ELR (cell line): ENCODE measurements around the gene TMC4.
"Not testable (repeated sequence)": the region's sequence is repeated elsewhere in the genome, so short reads cannot be mapped to it uniquely, and the experiment has no call there.

ENCODE experiments used
- DNase-seq: peaks from one replicate; pipeline ENCODE4 v3.0.0-alpha.2; 2015; ENCODE audit warnings: low read depth

The TMC4 gene

DNA sequence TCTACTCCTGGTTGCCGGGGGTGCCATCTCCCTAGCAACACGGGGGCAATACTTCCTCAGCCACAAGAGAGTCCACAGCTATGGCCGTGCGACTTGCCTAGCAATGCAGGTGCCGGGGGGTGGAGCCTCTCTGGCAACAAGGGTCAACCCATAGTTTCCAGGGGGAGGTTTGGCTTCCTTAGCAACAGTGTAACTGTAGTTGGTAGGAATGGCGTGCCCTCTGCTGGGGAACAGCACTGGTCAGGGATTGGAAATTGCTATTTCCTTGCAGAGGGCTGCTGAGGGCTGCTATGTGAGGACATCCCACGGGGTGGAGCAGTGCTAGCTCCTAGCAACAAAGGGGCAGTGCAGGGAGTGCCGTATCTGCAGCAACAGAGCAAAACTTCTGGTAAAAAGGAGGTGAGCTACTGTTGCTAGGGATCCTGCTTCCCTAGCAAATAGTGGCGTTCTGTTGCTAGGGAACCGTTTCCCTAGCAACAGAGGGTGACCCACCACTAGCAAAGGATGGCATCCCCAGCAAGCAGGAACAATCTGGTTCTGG, 7.0 kb upstream of the TMC4 start:
- peak; percentile 49 for DNase-seq

DNA sequence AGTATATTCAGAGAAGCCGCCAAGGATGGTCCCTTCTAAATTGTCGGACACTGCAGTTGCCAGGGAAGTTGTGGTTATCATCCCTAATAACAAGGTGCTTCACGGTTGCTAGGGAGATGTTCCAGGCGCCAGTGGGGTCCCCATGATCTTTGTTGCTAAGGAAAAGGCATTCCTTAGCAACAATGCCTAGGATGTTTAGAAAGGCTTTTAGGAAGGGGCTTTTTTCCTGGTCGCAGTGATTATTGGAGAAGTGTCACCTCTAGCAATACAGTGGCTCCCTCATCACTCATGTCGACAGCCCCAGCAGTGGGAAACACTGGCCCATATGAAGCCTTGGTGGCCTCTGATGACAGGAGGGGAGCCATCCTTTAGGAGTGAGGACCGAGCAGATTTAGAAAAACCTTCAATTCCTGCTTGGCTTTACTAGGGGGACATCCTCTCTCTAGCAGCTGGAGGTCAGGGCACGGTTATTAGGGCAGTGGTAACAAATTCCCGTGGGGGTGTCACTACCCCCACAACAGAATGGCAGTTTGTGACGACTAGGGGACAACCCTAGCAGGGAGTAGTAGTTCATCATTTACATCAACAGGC, 6.4 kb upstream of the TMC4 start:
- DNase-seq = no peak

DNA sequence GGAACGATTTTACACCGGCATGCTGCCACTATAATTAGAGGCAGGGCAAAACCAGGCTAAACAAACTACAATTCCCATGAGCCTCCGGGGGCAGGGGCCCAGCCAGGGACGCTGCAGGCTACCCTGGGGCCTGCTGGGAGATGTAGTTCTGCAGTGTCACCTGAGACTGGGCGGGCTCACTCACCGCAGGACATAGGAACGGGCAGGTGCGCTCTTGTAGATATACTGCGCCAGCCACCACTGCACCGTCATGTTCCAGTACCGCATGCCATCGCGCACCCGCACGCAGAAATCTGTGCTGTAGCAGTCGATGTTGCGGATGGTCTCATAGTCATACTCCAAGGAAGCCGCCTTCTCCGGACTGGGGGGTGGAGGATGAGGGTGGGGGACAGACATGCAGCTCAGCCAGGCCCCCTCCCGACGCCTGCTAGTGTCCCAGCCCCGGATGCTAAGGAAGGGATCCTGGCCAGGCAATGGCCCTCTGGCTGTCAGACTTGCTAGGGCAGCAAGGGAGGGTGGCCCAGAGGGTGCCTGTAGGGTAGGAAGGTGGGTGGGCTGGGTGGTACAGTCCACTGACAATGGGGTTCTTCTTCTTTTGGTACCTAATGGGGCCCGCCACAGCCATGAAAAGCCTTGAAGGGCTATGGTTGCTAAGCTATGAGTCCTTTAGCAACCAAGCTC, 5.8 kb upstream of the TMC4 start:
- peak; percentile 37 for DNase-seq

DNA sequence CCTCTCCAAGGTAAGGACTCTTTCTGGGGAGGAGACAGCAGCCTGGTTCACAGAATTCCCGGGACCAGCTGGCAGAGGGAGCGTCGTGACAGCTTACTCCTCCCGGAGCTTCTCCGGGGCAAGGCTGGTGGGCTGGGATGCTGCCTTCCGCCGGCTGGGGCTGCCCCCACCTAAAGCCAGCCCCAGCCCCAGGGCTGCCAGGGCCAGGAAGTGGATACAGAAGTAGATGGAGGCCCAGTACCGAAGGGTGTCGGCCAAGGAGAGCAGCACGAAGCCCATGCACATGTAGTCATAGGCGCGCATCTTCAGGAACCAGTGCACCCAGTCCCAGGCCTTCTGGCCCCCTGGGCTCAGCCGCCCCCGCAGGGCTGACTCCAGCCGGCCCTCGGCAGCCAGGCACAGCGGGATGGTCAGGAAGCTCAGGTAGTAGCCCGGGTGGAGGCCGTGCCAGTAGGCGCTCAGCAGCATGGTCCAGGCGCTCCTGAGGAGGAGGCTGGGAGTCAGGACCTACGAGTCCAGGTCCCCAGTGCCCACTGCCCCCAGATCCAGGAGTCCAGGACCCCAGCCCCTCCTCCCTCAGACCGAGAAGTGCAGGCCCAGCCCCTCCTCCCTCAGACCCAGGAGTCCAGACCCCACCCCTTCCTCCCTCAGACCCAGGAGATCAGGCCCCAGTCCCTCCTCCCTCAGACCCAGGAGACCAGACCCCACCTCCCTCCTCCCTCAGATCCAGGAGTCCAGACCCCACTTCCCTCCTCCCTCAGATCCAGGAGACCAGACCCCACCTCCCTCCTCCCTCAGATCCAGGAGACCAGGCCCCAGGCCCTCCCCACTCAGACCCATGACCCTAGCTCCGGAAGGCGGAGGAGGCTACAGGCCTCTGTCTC, 1.2 kb upstream of the TMC4 start:
- DNase-seq = no peak

DNA sequence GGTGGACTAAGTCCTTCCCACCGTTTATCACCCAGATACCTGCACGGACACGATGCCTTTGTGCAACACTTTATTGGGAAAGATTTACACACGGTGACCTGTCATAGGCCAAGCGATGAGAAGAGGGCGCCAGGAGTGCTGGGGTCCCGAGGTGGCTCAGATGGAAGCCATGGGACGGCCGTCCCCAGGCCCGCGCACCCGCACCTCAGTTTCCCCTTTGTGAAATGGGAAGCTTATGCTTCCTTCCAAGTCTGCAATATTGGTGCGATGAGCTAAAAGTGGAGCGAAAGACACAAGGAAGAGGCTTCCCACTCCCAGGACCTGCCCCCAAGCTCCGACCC, 369 bp upstream of the TMC4 start:
- no peak for DNase-seq

DNA sequence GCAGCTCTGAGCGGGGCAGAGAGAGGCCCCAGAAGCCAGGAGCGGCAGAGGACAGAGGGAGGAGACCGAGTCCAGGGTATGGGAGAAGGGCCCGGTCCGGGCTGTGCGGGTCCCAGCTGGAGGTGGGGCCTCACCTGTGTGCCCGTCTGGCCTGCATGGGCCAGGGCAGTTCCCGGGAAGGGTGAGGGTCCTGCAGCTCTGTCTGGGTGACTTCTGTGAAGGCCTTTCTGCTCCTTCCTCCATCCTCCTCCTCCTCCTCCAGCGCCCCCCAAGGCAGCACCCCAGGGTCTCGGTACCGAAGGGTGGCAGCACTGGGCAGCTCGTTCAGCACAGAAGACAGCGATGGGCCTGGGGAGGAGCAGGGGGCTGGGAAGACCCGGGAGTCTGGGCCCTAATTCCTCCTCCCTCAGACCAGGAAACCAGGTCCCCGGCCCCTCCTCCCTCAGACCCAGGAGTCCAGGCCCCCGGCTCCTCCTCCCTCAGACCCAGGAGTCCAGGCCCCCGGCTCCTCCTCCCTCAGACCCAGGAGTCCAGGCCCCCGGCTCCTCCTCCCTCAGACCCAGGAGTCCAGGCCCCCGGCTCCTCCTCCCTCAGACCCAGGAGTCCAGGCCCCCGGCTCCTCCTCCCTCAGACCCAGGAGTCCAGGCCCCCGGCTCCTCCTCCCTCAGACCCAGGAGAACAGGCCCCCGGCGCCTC, 1.1 kb downstream of the TMC4 start:
- not testable (repeated sequence) for DNase-seq

DNA sequence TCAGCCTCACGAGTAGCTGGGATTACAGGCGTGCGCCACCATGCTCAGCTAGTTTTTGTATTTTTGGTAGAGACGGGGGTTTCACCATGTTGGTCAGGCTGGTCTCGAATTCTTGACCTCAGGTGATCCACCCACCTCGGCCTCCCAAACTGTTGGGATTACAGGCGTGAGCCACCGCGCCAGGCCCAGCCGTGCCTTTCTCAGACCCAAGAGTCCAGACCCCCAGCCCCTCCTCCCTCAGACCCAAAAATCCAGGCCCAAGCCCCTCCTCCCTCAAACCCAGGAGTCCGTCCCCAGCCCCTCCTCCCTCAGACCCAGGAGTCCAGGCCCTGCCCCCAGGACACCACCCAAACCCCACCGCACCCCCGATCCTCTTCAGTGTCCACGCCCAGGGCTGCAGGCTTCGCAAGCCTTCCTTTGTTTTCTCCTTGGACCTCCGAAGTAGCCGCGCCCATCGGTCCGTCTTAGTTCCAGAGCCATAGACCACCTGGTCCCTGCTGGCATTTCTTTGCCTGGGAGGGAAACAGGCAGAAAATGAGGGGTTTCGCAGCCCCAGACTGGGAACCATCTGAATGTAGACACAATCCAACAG, 3.7 kb downstream of the TMC4 start:
- DNase-seq = no peak

DNA sequence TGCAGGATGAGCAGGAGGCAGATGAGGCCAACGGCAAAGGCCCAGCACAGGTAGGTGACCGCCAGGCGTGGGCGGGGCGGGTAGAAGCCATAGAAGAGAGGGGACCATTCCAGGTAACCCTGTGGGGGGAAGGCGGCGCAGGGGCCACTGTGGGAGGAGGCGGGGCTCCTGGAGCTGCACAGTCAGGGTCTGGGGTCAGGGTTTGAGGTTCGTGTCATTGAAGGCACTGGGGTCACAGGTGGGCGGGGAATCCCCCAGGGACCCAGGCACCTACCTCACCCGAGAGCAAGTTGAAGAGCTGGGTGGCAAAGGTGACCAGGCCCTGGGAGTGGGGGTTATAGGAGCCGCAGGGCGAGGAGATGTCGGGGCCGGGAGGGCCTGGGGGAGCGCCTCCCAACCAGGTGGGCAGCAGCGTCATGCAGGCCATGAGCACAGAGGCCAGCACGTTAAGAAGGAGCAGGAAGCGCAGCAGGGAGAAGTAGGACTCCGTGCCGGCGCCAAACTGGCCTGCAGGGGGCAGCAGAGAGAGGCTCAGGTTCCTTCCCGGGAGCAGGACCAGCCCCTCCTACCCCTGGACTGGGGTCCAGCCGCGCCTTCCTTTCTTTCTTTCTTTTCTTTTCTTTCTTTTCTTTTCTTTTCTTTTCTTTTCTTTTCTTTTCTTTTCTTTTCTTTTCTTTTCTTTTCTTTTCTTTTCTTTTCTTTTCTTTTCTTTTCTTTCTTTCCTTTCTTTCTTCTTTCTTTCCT, 4.6 kb downstream of the TMC4 start:
- DNase-seq = peak; percentile 89

DNA sequence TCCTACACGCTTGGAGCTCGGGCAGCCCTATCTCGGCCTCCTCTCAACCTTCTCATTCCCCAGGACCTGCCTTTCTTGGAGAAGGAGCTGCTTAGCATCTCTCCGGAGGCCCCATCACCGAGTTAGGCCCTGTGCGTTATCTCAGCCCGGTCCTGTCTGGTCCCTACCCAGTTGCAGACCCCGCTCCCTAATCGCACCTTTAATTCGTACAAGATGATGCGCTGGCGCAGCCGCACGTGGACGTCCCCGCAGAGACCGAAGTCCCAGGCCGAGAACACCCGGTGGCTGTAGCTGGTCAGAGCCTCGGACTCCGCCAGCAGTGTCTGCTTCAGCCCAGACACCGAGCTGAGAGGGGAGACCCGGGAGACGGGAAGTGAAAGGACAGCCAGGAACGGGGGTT, 7.7 kb downstream of the TMC4 start:
- no peak for DNase-seq

DNA sequence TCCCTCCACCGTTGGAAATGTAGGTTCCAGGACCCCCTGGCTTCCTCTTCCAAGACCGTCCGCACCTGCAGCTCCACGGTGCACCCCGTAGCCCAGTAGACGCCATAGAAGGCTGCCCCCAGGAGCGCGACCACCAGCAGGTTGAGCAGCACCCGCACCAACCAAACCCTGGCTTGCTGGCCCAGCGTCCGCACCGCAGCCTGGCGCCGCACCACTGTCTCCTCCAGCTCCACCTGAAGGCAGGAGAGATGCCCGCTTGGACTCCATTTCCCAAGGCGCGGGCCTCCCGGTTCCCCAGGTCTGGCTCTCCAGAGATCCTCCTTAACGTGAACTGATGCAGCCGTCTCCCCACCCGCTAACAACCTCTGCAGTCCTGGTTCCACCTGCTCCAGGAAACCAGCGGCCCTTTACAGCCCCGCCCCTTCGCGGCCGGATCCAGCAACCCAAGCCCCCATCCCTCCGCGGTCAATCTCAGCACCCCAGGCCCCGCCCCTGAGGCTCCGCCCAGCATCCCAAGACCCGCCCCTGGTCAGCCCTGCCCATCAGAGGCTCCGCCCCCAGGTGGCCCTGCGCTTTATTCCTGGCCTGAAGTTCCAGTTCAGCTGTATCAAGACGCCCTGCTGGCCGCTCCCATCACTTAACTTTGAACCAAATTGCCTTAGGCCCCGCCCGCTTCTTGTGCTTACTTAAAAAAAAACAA, 8.4 kb downstream of the TMC4 start:
- peak; percentile 58 for DNase-seq

DNA sequence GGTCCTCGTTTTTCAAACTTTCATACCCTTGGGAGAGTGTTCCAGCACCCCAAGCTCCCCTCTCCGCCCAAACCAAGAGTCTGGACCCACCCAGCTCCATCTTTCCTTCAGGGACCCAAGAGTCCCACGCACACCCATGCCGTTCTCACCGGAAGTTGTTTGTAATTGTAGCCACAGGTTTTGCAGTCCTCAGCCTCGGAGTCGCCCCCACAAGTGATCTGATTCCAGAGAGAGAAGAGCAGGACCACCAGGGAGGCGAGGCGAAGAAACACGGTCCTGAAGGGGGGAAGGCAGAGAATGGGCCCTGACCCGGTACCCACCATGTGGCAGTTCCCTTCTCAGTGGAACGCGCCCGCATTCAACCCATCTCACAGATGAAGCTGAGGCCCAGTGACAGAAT, 10.1 kb downstream of the TMC4 start:
- no peak for DNase-seq

DNA sequence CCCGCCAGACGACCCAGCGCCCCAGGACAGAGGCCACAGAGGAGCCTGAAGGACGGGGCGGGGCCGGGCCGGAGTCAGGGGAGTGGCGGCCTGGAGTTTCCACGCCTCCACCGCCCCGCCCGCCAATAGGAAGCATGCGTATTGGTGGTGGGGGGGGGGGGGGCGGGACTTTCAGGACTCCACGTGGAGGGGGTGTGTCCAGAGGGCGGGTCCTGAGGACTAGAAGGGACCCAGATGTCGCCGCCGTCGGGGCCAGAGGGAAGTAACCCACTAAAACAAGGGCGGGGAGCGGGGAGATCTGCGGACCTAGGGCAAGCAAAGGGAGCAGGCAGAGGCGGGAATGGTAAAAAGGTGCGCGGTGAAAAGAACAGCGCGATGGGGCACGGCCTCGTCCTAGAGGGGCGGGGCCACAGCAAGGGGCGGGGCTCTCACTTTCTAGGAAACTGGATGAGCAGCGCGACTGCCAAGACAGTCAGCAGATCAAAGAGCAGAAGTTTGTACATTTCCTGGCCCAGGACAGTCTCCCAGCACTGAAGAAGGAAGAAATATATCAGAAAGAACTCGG, 10.6 kb downstream of the TMC4 start:
- DNase-seq = peak; percentile 59

DNA sequence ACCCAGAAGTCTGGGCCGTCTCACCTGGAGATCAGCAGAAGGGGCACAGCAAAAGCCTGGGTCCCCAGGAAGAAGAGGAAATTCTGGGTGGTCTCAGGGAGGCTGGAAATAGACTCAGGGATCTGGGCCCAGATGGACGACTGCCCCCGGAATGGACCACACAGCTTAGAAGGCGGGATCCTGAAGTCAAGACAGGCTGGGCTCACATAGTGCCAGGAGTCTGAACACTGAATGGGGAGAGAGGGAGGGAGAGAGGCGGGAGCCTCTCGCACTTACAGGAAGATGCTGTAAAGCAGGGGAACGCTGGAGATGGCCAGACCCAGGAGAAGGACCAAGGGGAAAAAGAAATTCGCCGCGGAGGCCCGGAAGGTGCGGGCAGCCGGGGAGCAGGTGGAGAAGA, 12.1 kb downstream of the TMC4 start:
- DNase-seq = no peak

DNA sequence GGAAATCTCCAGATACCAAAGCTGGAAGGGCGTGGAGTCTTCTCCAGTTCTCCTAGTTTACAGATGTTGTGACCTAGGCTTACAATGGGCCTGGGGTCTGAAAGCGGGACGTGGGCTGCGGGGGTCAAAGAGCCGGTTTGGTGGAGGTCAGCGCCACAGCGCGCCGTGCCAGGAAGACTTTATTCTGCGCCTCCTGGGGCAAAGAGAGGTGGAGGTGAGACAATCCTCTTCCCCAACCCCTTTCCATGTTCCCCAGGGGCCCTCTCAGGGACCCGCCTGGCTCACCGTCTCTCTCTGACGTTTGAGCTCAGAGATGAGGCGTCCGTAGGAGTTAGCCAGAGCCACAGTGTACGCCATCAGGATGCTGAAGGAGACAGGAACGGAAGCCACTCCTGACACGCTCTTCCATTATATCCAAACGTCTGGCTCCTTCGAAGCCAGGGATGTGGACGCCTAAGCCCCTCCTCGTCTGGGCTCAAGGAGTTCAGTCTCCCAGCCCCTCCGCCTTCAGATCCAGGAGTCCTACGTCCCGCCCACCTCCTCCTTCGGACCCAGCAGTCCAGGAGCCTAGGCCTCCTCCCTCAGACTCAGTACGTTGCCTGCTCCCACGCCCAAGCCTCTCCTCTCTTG, 12.7 kb downstream of the TMC4 start:
- DNase-seq = peak; percentile 53

DNA sequence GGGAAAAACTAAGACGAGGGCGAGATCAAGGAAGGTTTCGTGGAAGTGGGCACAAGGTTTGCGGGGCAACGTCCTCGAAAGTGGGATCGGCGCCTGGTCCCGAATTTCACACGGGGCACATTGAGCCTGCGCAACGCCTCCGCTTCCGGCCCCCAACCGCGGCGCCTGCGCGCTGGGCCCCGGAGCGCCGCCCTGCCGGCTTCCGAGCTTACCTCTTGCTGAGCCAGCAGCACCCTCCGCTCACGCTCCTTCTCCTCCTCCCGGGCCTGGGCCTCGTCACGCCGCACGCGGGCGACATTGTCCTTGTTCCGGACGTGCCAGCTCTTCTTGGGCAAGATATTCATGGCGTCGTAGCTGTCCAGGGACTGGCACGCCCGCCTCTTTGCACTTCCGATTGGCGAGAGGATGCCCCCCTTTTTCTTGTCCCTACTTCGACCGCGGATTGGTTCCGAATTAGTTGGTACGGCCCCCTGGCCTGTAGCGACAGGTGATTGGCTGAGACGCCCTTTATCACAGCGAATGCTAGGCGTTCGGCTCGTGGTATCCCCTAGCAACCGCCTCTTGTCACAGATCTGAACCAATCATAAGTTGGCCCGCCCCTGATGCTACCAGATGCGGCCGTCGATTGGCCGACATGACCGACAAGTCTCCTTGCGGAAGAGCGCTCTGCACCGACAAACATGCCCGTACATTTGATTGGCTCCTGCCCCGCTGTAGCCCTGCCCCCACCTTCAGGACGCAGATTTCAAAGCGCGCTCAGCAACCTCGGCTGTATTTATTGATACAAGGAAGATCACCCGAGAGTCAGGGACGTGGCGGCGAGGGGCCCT, 13.4 kb downstream of the TMC4 start, which contains the start of gene LENG1:
Gene LENG1 (minus strand): TSS at position 370 of the 830 bp plus-strand sequence. CDS start 26 bp downstream, at position 344.
- DNase-seq = peak; percentile 100

DNA sequence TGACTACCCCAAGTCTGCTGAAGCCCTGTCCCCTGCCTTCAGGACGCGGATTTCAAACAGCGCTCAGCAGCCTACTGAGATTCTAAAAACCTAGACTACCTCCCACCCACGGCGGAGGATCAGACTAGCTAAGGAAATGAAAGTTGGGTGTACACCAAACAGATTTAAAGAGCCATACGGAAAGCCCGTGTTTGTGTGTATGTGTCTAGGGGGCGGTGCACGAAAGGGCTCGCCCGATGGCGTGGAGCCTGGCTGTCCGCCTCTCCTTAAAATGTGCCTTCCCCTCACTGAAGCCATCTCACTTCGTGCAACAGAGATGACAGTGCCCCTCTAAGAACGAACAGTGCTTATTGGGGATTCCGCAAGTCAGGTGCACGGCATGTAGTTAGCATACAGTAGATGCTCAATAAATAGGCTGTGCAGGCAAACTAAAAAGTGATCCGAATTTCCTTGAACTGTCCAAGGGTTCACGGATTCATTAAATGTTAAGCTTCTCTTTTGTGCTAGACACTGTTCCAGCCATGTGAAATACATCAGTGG, 14.1 kb downstream of the TMC4 start:
- DNase-seq = peak; percentile 36

DNA sequence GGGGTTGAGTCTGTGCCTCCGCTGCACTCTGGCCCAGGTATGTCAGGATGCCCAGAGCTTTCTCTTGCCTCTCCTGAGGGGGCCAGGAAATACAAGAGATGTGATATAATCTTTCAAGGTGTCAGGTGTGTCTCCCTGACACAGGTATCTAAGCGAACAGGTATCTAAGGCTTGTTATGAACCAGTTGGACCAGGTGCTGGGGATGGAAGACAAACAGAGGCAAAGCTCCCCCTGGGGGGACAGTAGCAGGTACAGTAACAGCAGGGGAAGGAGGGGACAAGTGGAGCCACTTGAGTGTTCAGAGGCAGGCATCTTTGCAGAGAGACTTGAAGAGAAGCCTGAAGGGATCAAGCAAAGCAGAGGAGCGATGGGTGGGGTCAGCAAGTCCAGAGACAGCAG, 16.0 kb downstream of the TMC4 start:
- no peak for DNase-seq

DNA sequence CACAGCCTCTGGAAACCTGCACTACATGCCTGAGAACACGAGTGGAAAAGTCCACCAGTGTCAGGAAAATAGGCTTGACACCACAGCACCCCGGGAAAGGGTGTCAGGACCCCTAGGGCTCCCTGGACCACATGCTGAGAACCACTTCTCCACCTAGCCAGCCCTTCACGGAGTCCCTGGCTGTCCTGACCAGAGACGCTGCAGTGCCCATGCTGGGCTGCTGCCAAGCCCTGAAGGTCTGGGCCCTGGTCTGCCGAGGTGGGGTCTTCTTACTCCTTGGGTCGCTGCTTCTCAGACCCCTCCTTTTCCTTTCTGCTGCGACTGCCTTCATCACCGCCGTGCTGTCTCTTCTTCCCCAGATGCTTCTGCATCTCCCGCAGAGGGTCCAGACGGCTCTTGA, 16.5 kb downstream of the TMC4 start:
- DNase-seq = no peak
